ENCODE results near the gene GPC6.

GRCh38 chr13:94431574-94431973 is 1205.0 kb downstream of the GPC6 start:
- TF ChIP-seq POLR2A (IDR thresholded peaks at IDR 0.05; ENCODE audit: low read depth, low read length): no peak
- TF ChIP-seq POLR2AphosphoS5 (IDR thresholded peaks at IDR 0.05; ENCODE audit: low read depth, low read length): no peak
